K562 (cell line): Measurements from ENCODE around the gene FRRS1L. TPM values are rescaled to one million over a fixed set of nuclear protein-coding genes. Genes with fewer than 3 reads are reported as not detected.

Source experiments
- ATAC-seq: fragments of 200-7000 bp; cut with Tn5 transposase; 3 replicates; pipeline ENCODE4 v1.9.1; 2020; ENCODE audit warnings: moderate library complexity
- BruUV-seq: library from RNA; stranded (reverse); fragments of 400-500 nt; replicated peaks from 2 replicates; lab custom pipeline; 2021; lab: Mats Ljungman, UMichigan
- CTCF ChIA-PET: fragments of 300-600 bp; formaldehyde crosslinking; extraction: SDS; loops from one replicate; lab custom pipeline; 2021; ENCODE audit warnings: low intra/inter-chr PET ratio; lab: Yijun Ruan, JAX
- POLR2A ChIA-PET: fragments of 300-600, 350-650 bp; sonication (Branson Sonifier 250); formaldehyde crosslinking; extraction: SDS; loops from one replicate; lab custom pipeline; 2021; ENCODE audit warnings: antibody characterized with exemption, inconsistent platforms; lab: Yijun Ruan, JAX
- DNase-seq, 4 experiments: peaks; one replicate each; pipeline versions ENCODE4 v3.0.0 to v3.0.0-alpha.2; 2011 to 2018; ENCODE audit warnings: low spot score in 3 of 4, mixed read lengths in 3 of 4; ENCODE audit errors: extremely low read depth in 1 of 4
- FAIRE-seq: peaks from 2 replicates; lab custom pipeline; 2011; peaks lifted over from hg19 to GRCh38; lab: Jason Lieb, UNC
- H2AFZ ChIP-seq: 2 replicates; pipeline ENCODE4 v1.6.0; 2011; ENCODE audit warnings: low read depth, low read length, control low read depth, inconsistent platforms
- H3K27ac ChIP-seq: fragments of 200-600 bp; 3 replicates; pipeline ENCODE4 v1.8.0; 2011; ENCODE audit warnings: low read depth, mild to moderate bottlenecking, control low read depth, inconsistent platforms, low read length, moderate library complexity, mixed read lengths; ENCODE audit errors: extremely low read depth
- H3K27me3 ChIP-seq, 2 experiments: fragments of 300-600 bp in 1 of 2; 2 replicates in 1 of 2; 3 replicates in 1 of 2; pipeline versions ENCODE4 v1.6.0 to v1.8.0; 2011; ENCODE audit warnings: inconsistent platforms in 2 of 2, low read length in 2 of 2, mild to moderate bottlenecking in 1 of 2, mixed read lengths in 1 of 2, moderate library complexity in 1 of 2; ENCODE audit not compliant: control insufficient read depth in 2 of 2, insufficient read depth in 2 of 2
- H3K36me3 ChIP-seq: fragments of 300-600 bp; 3 replicates; pipeline ENCODE4 v1.8.0; 2011; ENCODE audit warnings: mild to moderate bottlenecking, low read length, inconsistent platforms; ENCODE audit not compliant: control insufficient read depth, insufficient read depth
- H3K4me1 ChIP-seq, 2 experiments: fragments of 200-600 bp in 1 of 2; replicated peaks in 1 of 2; 2 replicates in 1 of 2; 3 replicates in 1 of 2; pipeline versions ENCODE4 v1.5.1 to v1.8.0; 2011; ENCODE audit warnings: inconsistent platforms in 2 of 2, low read length in 2 of 2, mild to moderate bottlenecking in 1 of 2, mixed read lengths in 1 of 2, moderate library complexity in 1 of 2; ENCODE audit not compliant: control insufficient read depth in 2 of 2, insufficient read depth in 2 of 2
- H3K4me2 ChIP-seq: 2 replicates; pipeline ENCODE4 v1.6.1; 2011; ENCODE audit warnings: low read length, control low read depth, inconsistent platforms, mixed read lengths; ENCODE audit not compliant: insufficient read depth
- H3K4me3 ChIP-seq: fragments of 200-600 bp; sonication (generic), shearing (Covaris generic); 2 replicates; pipeline ENCODE4 v1.5.1; 2016; ENCODE audit warnings: control low read depth, inconsistent platforms
- H3K79me2 ChIP-seq: fragments of 200-600 bp; 3 replicates; pipeline ENCODE4 v1.8.0; 2011; ENCODE audit warnings: low read length, inconsistent platforms; ENCODE audit not compliant: control insufficient read depth, insufficient read depth
- H3K9ac ChIP-seq, 2 experiments: 2 replicates each; pipeline versions ENCODE4 v1.6.0 to v1.6.1; 2011; ENCODE audit warnings: low read depth in 2 of 2, low read length in 2 of 2, control low read depth in 1 of 2, inconsistent platforms in 1 of 2, mild to moderate bottlenecking in 1 of 2, mixed read lengths in 1 of 2; ENCODE audit not compliant: insufficient read depth in 1 of 2
- H3K9me1 ChIP-seq: one replicate; pipeline ENCODE4 v1.6.0; 2011; ENCODE audit warnings: inconsistent platforms, mild to moderate bottlenecking, low read length, moderate library complexity; ENCODE audit not compliant: control insufficient read depth, insufficient read depth
- H3K9me3 ChIP-seq: replicated peaks from 2 replicates; pipeline ENCODE4 v1.5.1; 2011; ENCODE audit warnings: low read depth, low read length, inconsistent platforms; ENCODE audit not compliant: control insufficient read depth, insufficient read depth
- H4K20me1 ChIP-seq: replicated peaks from 2 replicates; pipeline ENCODE4 v1.6.1; 2011; ENCODE audit warnings: low read length, inconsistent platforms, mixed read lengths; ENCODE audit not compliant: control insufficient read depth, insufficient read depth
- CTCF ChIP-seq, 3 experiments: IDR thresholded peaks in 2 of 3; conservative IDR thresholded peaks in 1 of 3; 2 replicates each; pipeline ENCODE4 v1.5.1; 2011 to 2012; ENCODE audit warnings: low read length in 3 of 3, mild to moderate bottlenecking in 3 of 3, control low read depth in 2 of 3, improper control_type of control experiment in 1 of 3, inconsistent platforms in 1 of 3, low read depth in 1 of 3, mixed read lengths in 1 of 3, moderate library complexity in 1 of 3; ENCODE audit not compliant: insufficient read depth in 2 of 3
- ELK3 ChIP-seq: fragments of 450-650 bp; formaldehyde crosslinking; IDR thresholded peaks from 2 replicates; pipeline ENCODE4 v1.4.0; 2020; ENCODE audit warnings: mild to moderate bottlenecking
- POLR2B ChIP-seq: fragments of 450-650 bp; IDR thresholded peaks from 2 replicates; pipeline ENCODE4 v1.6.1; 2018; ENCODE audit warnings: low read depth; ENCODE audit not compliant: partially characterized antibody
- RBM25 ChIP-seq: fragments of 200-400 bp; formaldehyde crosslinking; IDR thresholded peaks from 2 replicates; pipeline ENCODE4 v1.6.1; 2018; ENCODE audit warnings: low read length, low read depth, moderate library complexity; ENCODE audit not compliant: severe bottlenecking
- USF1 ChIP-seq: sonication (generic); formaldehyde crosslinking; IDR thresholded peaks from 2 replicates; pipeline ENCODE4 v1.9.0; 2022; ENCODE audit warnings: mild to moderate bottlenecking, missing genetic modification reagents
- ZNF124 ChIP-seq: sonication (generic); formaldehyde crosslinking; IDR thresholded peaks from 2 replicates; pipeline ENCODE4 v1.8.1; 2022; ENCODE audit warnings: missing genetic modification reagents
- ZNF134 ChIP-seq: fragments of 250-450 bp; sonication (Bioruptor Pico); conservative IDR thresholded peaks from 2 replicates; pipeline ENCODE4 v1.4.0; 2020
- ZNF253 ChIP-seq: fragments of 250-450 bp; sonication (Bioruptor Pico); conservative IDR thresholded peaks from 2 replicates; pipeline ENCODE4 v1.6.1; 2021; ENCODE audit warnings: mild to moderate bottlenecking
- ZNF408 ChIP-seq: fragments of 250-450 bp; sonication (Bioruptor Pico); IDR thresholded peaks from 2 replicates; pipeline ENCODE4 v1.4.0; 2020; ENCODE audit warnings: low read depth, mild to moderate bottlenecking, moderate library complexity
- WGBS: fragments of 100-300 bp; shearing (Covaris generic); methylation state at CpG from one replicate; pipeline ENCODE4 v1.1.6; 2016; ENCODE audit warnings: low coverage, mixed read lengths; ENCODE audit not compliant: insufficient coverage; ENCODE audit errors: missing lambda C conversion rate; 5-methylcytosine and 5-hydroxymethylcytosine counted together
- in situ Hi-C: fragments of 300-500 bp; cut with MboI; formaldehyde crosslinking; loops from 4 replicates; pipeline ENCODE4 v1.15.0; 2018; ENCODE audit warnings: inconsistent platforms, mixed read lengths
- intact Hi-C: fragments of 100-400 bp; cut with micrococcal nuclease; formaldehyde crosslinking; loops from 2 replicates; pipeline ENCODE4 v1.14.2; 2022
- polyA plus RNA-seq, 8 experiments: library from polyadenylated mRNA; depleted of rRNA in 4 of 8; stranded (reverse) in 5 of 8; unstranded in 3 of 8; fragments of >200 nt; fragmentation: Nextera tagmentation in 2 of 8; fragmentation: Illumina TruSeq in 1 of 8; extraction: Ambion mirVana in 2 of 8; extraction: Trizol in 1 of 8; gene quantifications; 2 replicates each; pipeline versions ENCODE4 v1.2.1 to v1.2.3, GENCODE V29; 2011 to 2014; ENCODE audit warnings: inconsistent platforms in 1 of 8, missing spikeins in 1 of 8
- total RNA-seq, 7 experiments: library from RNA; depleted of rRNA in 6 of 7; stranded (reverse); fragments of >200 nt in 6 of 7; fragmentation: Illumina TruSeq in 2 of 7; extraction: Trizol in 2 of 7; gene quantifications; 2 replicates each; pipeline versions ENCODE4 v1.2.1 to v1.2.3, GENCODE V29; 2011 to 2021; ENCODE audit warnings: low replicate concordance in 1 of 7

FRRS1L gene
- total and polyA plus RNA-seq, 9 of the 15 experiments (the other 6 are each of a cell fraction or from before 2014, with no cell fraction given), result under 0.01 to 0.04 (median 0.03) TPM; not detected in 5

- ATAC-seq, result no peak
- intact Hi-C loops (no loop called here), in situ Hi-C loops (no loop called here)
- Histone ChIP-seq H3K79me2 (no peaks in the 10 kb centered on the region), H3K4me3 (no peak overlapping the region), H3K4me2 (no peak overlapping the region), H3K36me3 (no peaks in the 10 kb centered on the region), H3K4me1 (no peaks in the 10 kb centered on the region; a peak in 1 of 5 replicates), H4K20me1 (no peaks in the 10 kb centered on the region), H2AFZ (no peak overlapping the region)
- no TSS peak for BruUV-seq
- CTCF ChIA-PET, result no interaction called here
- 79% methylated on average over 11 of the region's 16 CpGs for WGBS
- no peak for TF ChIP-seq RBM25
- TF ChIP-seq ZNF124 (CRISPR knock-in tag), result no peak
- no peak for TF ChIP-seq ZNF253 (CRISPR knock-in tag)
- TF ChIP-seq POLR2B, result no peak
- TF ChIP-seq, all 486 proteins: peak for 0
- FAIRE-seq (no peak), DNase-seq (no peak)
- Histone ChIP-seq H3K9me3 (0 out of 2 replicates have a peak, but pooled peaks cover 2% of the 10 kb centered on the region), H3K27me3 (no peaks in the 10 kb centered on the region), H3K9me1 (no peaks in the 10 kb centered on the region), H3K27ac (no peak overlapping the region), H3K9ac (no peak overlapping the region)
- POLR2A ChIA-PET, result interaction anchor here (0.8 kb wide), 1 partner anchor 10 kb away, joined by 4 read pairs; no protein-coding TSS in a partner anchor
Observed at GRCh38 chr9:109166171-109166770, 778 bp downstream of the FRRS1L start.

- H4K20me1 ChIP-seq, result no peaks in the 10 kb centered on the region
- no peak overlapping the region for H3K27ac ChIP-seq
- FAIRE-seq (no peak), DNase-seq (no peak)
- no peaks in the 10 kb centered on the region for H3K79me2 ChIP-seq
- no TSS peak for BruUV-seq
- intact Hi-C loops, result no loop called here
- no peak overlapping the region for H3K9ac ChIP-seq
- H3K9me3 ChIP-seq, result 0 out of 2 replicates have a peak, but pooled peaks cover 2% of the 10 kb centered on the region
- no peaks in the 10 kb centered on the region for H3K27me3 ChIP-seq
- POLR2A ChIA-PET, result no interaction called here
- CTCF ChIA-PET, result no interaction called here
- no peak for TF ChIP-seq ZNF408 (CRISPR knock-in tag)
- no peak for TF ChIP-seq ELK3 (CRISPR knock-in tag)
- no peak for TF ChIP-seq CTCF (IDR thresholded peaks at IDR 0.05 in 2 of 3, conservative IDR thresholded peaks at IDR 0.05 in 1 of 3; ENCODE audit: insufficient read depth in 2 of 3, low read depth in 1 of 3, low read length in 3 of 3)
- TF ChIP-seq USF1, result no peak
- TF ChIP-seq ZNF134, result no peak
- TF ChIP-seq, all 486 proteins: peak for 0
- H3K4me1 ChIP-seq, result no peaks in the 10 kb centered on the region; a peak in 2 of 5 replicates
- ATAC-seq, result no peak
- WGBS, result 39% methylated on average over 4 of the region's 5 CpGs
- H3K36me3 ChIP-seq, result no peaks in the 10 kb centered on the region
- H3K9me1 ChIP-seq, result no peaks in the 10 kb centered on the region
- H3K4me3 ChIP-seq, result no peak overlapping the region
- H3K4me2 ChIP-seq, result no peak overlapping the region
- in situ Hi-C loops, result no loop called here
- peak overlapping the region; percentile 24; the same call in 1 of the 2 replicates for H2AFZ ChIP-seq
Observed at GRCh38 chr9:109164042-109164441, 3.0 kb downstream of the FRRS1L start.
